IMR-90 (cell line): ENCODE results near the gene SLPI. TPM values are rescaled to one million over a fixed set of nuclear protein-coding genes. Genes with fewer than 3 reads are reported as not detected.

Source experiments
- ATAC-seq: fragments of 200-7000 bp; cut with Tn5 transposase; 2 replicates; pipeline ENCODE4 v1.9.1; 2020; ENCODE audit warnings: low read depth, mild to moderate bottlenecking, moderate library complexity
- BruUV-seq: library from RNA; stranded (reverse); fragments of 400-500 nt; replicated peaks from 2 replicates; lab custom pipeline; 2021; lab: Mats Ljungman, UMichigan
- CTCF ChIA-PET: fragments of 300-600 bp; formaldehyde crosslinking; extraction: SDS; loops from one replicate; lab custom pipeline; 2021; ENCODE audit warnings: antibody characterized with exemption; lab: Yijun Ruan, JAX
- POLR2A ChIA-PET: fragments of 300-600 bp; sonication (Branson Sonifier 250); formaldehyde crosslinking; loops from one replicate; lab custom pipeline; 2022; ENCODE audit warnings: antibody characterized with exemption; ENCODE audit not compliant: unreplicated experiment; lab: Charles Lee
- DNase-seq: peaks from one replicate; pipeline ENCODE4 v3.0.0; 2013
- H2AFZ ChIP-seq: replicated peaks from 2 replicates; pipeline ENCODE3; 2013; ENCODE audit warnings: low read length, mild to moderate bottlenecking; ENCODE audit not compliant: poor library complexity
- H2AK5ac ChIP-seq: 2 replicates; pipeline ENCODE4 v1.6.1; 2013; ENCODE audit warnings: low read depth, low read length, inconsistent platforms
- H2AK9ac ChIP-seq: replicated peaks from 2 replicates; pipeline ENCODE3; 2013; ENCODE audit warnings: mild to moderate bottlenecking, low read depth, low read length, moderate library complexity; ENCODE audit not compliant: poor library complexity
- H2BK120ac ChIP-seq: 2 replicates; pipeline ENCODE4 v1.6.1; 2013; ENCODE audit warnings: low read depth, low read length, inconsistent platforms
- H2BK15ac ChIP-seq: 3 replicates; pipeline ENCODE4 v1.6.1; 2013; ENCODE audit warnings: low read depth, low read length, inconsistent platforms
- H2BK20ac ChIP-seq: 2 replicates; pipeline ENCODE4 v1.6.1; 2013; ENCODE audit warnings: low read depth, mild to moderate bottlenecking, inconsistent platforms, low read length, moderate library complexity
- H2BK5ac ChIP-seq: 2 replicates; pipeline ENCODE4 v1.6.1; 2013; ENCODE audit warnings: mild to moderate bottlenecking, low read depth, low read length, inconsistent platforms; ENCODE audit not compliant: poor library complexity, severe bottlenecking
- H3K14ac ChIP-seq: replicated peaks from 2 replicates; pipeline ENCODE4 v1.6.1; 2013; ENCODE audit warnings: low read depth, low read length, inconsistent platforms
- H3K18ac ChIP-seq: 2 replicates; pipeline ENCODE4 v1.6.1; 2013; ENCODE audit warnings: low read depth, low read length, control low read depth
- H3K23ac ChIP-seq: 2 replicates; pipeline ENCODE4 v1.6.1; 2013; ENCODE audit warnings: low read depth, low read length, inconsistent platforms
- H3K27ac ChIP-seq: 2 replicates; pipeline ENCODE4 v1.5.1; 2013; ENCODE audit warnings: mild to moderate bottlenecking, control low read depth, low read length; ENCODE audit not compliant: insufficient read depth
- H3K27me3 ChIP-seq: 2 replicates; pipeline ENCODE4 v1.6.1; 2013; ENCODE audit warnings: low read length; ENCODE audit not compliant: control insufficient read depth, insufficient read depth
- H3K36me3 ChIP-seq: 2 replicates; pipeline ENCODE4 v1.6.1; 2013; ENCODE audit warnings: low read length, mixed read lengths; ENCODE audit not compliant: control insufficient read depth, insufficient read depth
- H3K4ac ChIP-seq: 2 replicates; pipeline ENCODE4 v1.6.1; 2013; ENCODE audit warnings: low read depth, low read length, inconsistent platforms
- H3K4me1 ChIP-seq: 2 replicates; pipeline ENCODE4 v1.6.1; 2013; ENCODE audit warnings: low read length, mixed read lengths; ENCODE audit not compliant: control insufficient read depth, insufficient read depth
- H3K4me2 ChIP-seq: 2 replicates; pipeline ENCODE4 v1.6.1; 2013; ENCODE audit warnings: low read depth, mild to moderate bottlenecking, control low read depth, low read length, moderate library complexity
- H3K4me3 ChIP-seq: 2 replicates; pipeline ENCODE4 v1.5.1; 2013; ENCODE audit warnings: low read depth, mild to moderate bottlenecking, control low read depth, low read length, moderate library complexity; ENCODE audit not compliant: insufficient read depth
- H3K56ac ChIP-seq: 2 replicates; pipeline ENCODE4 v1.6.1; 2013; ENCODE audit warnings: low read length, inconsistent platforms; ENCODE audit not compliant: insufficient read depth; ENCODE audit errors: extremely low read depth
- H3K79me1 ChIP-seq, 2 experiments: 2 replicates each; pipeline ENCODE4 v1.6.1; 2013; ENCODE audit warnings: low read length in 2 of 2, inconsistent platforms in 1 of 2, low read depth in 1 of 2
- H3K9ac ChIP-seq: 2 replicates; pipeline ENCODE4 v1.6.1; 2013; ENCODE audit warnings: low read depth, low read length, control low read depth
- H3K9me1 ChIP-seq: 2 replicates; pipeline ENCODE4 v1.6.1; 2013; ENCODE audit warnings: low read length, inconsistent platforms; ENCODE audit not compliant: insufficient read depth
- H3K9me3 ChIP-seq: 2 replicates; pipeline ENCODE4 v1.6.1; 2013; ENCODE audit warnings: low read length; ENCODE audit not compliant: control insufficient read depth, insufficient read depth
- H4K20me1 ChIP-seq: 2 replicates; pipeline ENCODE4 v1.6.1; 2013; ENCODE audit warnings: low read length, inconsistent platforms; ENCODE audit not compliant: insufficient read depth
- H4K5ac ChIP-seq: 2 replicates; pipeline ENCODE4 v1.6.1; 2013; ENCODE audit warnings: mild to moderate bottlenecking, low read depth, low read length, control low read depth
- H4K8ac ChIP-seq, 2 experiments: 2 replicates each; pipeline ENCODE4 v1.6.1; 2013; ENCODE audit warnings: low read depth in 2 of 2, low read length in 2 of 2, control low read depth in 1 of 2, inconsistent platforms in 1 of 2
- H4K91ac ChIP-seq: 2 replicates; pipeline ENCODE4 v1.6.1; 2013; ENCODE audit warnings: low read depth, low read length, inconsistent platforms; ENCODE audit not compliant: insufficient read depth
- BHLHE40 ChIP-seq: fragments of 150-350 bp; IDR thresholded peaks from 2 replicates; pipeline ENCODE4 v1.6.1; 2016; ENCODE audit warnings: mild to moderate bottlenecking, low read depth, low read length
- CEBPB ChIP-seq: IDR thresholded peaks from 2 replicates; pipeline ENCODE4 v1.6.1; 2012; ENCODE audit warnings: low read depth, low read length, improper control_type of control experiment
- CHD1 ChIP-seq: IDR thresholded peaks from 2 replicates; pipeline ENCODE4 v1.6.1; 2012; ENCODE audit warnings: low read depth, low read length, improper control_type of control experiment
- CTCF ChIP-seq: conservative IDR thresholded peaks from 2 replicates; pipeline ENCODE4 v1.5.1; 2012; ENCODE audit warnings: mild to moderate bottlenecking, low read depth, low read length, improper control_type of control experiment
- ELK1 ChIP-seq: fragments of 150-350 bp; IDR thresholded peaks from 2 replicates; pipeline ENCODE4 v1.6.1; 2016; ENCODE audit warnings: low read depth, mild to moderate bottlenecking, low read length, moderate library complexity, borderline replicate concordance
- RAD21 ChIP-seq: IDR thresholded peaks from 2 replicates; pipeline ENCODE4 v1.6.1; 2012; ENCODE audit warnings: low read length, improper control_type of control experiment
- RCOR1 ChIP-seq: IDR thresholded peaks from 2 replicates; pipeline ENCODE4 v1.6.1; 2012; ENCODE audit warnings: mild to moderate bottlenecking, low read length, improper control_type of control experiment; ENCODE audit not compliant: insufficient replicate concordance
- RFX5 ChIP-seq: IDR thresholded peaks from 2 replicates; pipeline ENCODE4 v1.8.0; 2012; ENCODE audit warnings: low read depth, mild to moderate bottlenecking, low read length, moderate library complexity
- SMC3 ChIP-seq: fragments of 150-350 bp; IDR thresholded peaks from 2 replicates; pipeline ENCODE4 v1.6.1; 2016; ENCODE audit warnings: low read depth, mild to moderate bottlenecking, antibody characterized with exemption, low read length, moderate library complexity
- WGBS, 2 experiments: methylation state at CpG; one replicate each; pipeline versions ENCODE4 v1.1.5 to v1.1.7; 2013; ENCODE audit warnings: missing lambda C conversion rate in 2 of 2; ENCODE audit not compliant: insufficient read length in 1 of 2; ENCODE audit errors: extremely low coverage in 2 of 2; 5-methylcytosine and 5-hydroxymethylcytosine counted together
- dilution Hi-C: fragments of 300-500 bp; cut with HindIII; formaldehyde crosslinking; loops from one replicate; pipeline ENCODE4 v1.14.3; 2018; ENCODE audit warnings: low sequenced_read_pairs; ENCODE audit not compliant: unreplicated experiment
- in situ Hi-C: fragments of 300-500 bp; cut with MboI; formaldehyde crosslinking; loops from 3 replicates; pipeline ENCODE4 v1.14.3; 2019; ENCODE audit warnings: low sequenced_read_pairs, inconsistent platforms, mixed read lengths
- intact Hi-C: fragments of 100-400 bp; cut with micrococcal nuclease; formaldehyde crosslinking; loops from 2 replicates; pipeline ENCODE4 v1.10.0; 2022
- polyA plus RNA-seq, 3 experiments: library from polyadenylated mRNA; depleted of rRNA; stranded (reverse); fragments of >200 nt; gene quantifications; 2 replicates each; pipeline ENCODE4 v1.2.3, GENCODE V29; 2012; ENCODE audit warnings: low replicate concordance in 1 of 3
- total RNA-seq: library from RNA; depleted of rRNA; stranded (reverse); fragments of >200 nt; gene quantifications from 2 replicates; pipeline ENCODE4 v1.2.3, GENCODE V29; 2012

SLPI gene
- total and polyA plus RNA-seq, 2 of the 4 experiments (the other 2 are of a cell fraction), result not detected

GRCh38 chr20:45218124-45218523 lies 36.2 kb downstream of the SLPI start:
- dilution Hi-C loops (no loop called here), in situ Hi-C loops (no loop called here), intact Hi-C loops (no loop called here)
- 60% methylated on average over 2 of the region's 4 CpGs; no CpG with 5 or more reads in 1 of the 2 experiments for WGBS, 2 experiments
- Histone ChIP-seq H3K4me3 (no peak overlapping the region), H3K27me3 (no peaks in the 10 kb centered on the region), H4K20me1 (no peaks in the 10 kb centered on the region), H3K9me3 (no peaks in the 10 kb centered on the region), H3K23ac (no peak overlapping the region), H4K91ac (no peak overlapping the region), H4K8ac (no peak overlapping the region), H3K79me1 (no peaks in the 10 kb centered on the region), H3K36me3 (no peaks in the 10 kb centered on the region), H3K27ac (no peak overlapping the region), H2AK9ac (no peak overlapping the region), H3K4me1 (no peaks in the 10 kb centered on the region), H4K5ac (no peak overlapping the region), H3K4me2 (no peak overlapping the region), H3K9me1 (no peaks in the 10 kb centered on the region), H2BK15ac (no peak overlapping the region), H2BK5ac (no peak overlapping the region), H3K14ac (no peak overlapping the region), H3K9ac (no peak overlapping the region), H2AFZ (no peak overlapping the region), H3K18ac (no peak overlapping the region), H2AK5ac (no peak overlapping the region), H3K4ac (no peak overlapping the region), H2BK20ac (no peak overlapping the region), H3K56ac (no peak overlapping the region), H2BK120ac (no peak overlapping the region)
- ChIA-PET CTCF (no interaction called here), POLR2A (no interaction called here)
- no peak for TF ChIP-seq SMC3
- no peak for TF ChIP-seq CEBPB
- no peak for TF ChIP-seq CTCF
- no peak for TF ChIP-seq CHD1
- no peak for TF ChIP-seq BHLHE40
- TF ChIP-seq RAD21, result no peak
- no peak for TF ChIP-seq ELK1
- TF ChIP-seq RFX5, result no peak
- TF ChIP-seq RCOR1, result no peak
- ATAC-seq, result no peak
- BruUV-seq, result no TSS peak
- DNase-seq, result no peak
